Inflammatory macrophage (primary cell): ENCODE measurements around the gene RAB9A.
"Not testable (repeated sequence)": the region's sequence is repeated elsewhere in the genome, so short reads cannot be mapped to it uniquely, and the experiment has no call there.

Experiments used
- DNase-seq, 2 donors: peaks; one replicate each; pipeline ENCODE4 v3.0.0-alpha.2; 2020 to 2022

RAB9A gene

DNA sequence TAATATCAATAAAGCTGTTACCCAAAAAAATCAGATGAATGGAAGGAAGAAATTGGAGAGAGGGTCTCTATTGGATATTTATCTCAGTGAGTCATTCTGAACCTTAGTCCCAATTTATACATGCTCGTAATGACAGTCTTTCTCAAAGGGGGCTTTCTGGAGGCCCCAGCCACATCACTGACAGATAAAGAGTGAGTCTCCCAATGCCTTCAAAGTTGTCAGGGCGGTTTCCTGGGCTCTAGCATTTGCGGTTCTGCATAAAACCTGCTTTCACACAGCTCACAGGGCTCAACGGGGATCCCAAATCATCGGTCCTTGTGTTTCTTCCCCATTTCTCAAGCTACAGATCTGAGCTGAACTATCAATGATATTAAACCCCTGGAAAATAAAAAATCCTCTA, 18.7 kb upstream of the RAB9A start:
- no peak for DNase-seq

DNA sequence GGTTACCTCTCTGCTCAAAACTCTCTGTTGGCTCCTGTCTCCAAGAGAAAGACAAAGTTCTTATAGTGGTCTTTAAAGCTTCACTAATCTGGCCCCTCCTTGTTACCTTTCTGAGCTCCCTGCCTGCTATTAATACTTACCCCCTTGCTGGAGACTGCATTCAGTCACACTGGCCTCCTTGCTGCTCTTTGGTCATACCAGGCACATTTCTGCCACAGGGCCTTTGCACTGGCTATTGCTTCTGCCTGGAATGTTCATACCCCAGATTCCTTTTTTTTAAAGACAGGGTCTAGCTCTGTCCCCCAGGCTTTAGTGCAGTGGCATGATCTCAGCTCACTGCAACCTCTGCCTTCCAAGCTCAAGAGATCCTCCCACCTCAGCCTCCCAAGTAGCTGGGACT, 15.9 kb upstream of the RAB9A start:
- DNase-seq: no peak

DNA sequence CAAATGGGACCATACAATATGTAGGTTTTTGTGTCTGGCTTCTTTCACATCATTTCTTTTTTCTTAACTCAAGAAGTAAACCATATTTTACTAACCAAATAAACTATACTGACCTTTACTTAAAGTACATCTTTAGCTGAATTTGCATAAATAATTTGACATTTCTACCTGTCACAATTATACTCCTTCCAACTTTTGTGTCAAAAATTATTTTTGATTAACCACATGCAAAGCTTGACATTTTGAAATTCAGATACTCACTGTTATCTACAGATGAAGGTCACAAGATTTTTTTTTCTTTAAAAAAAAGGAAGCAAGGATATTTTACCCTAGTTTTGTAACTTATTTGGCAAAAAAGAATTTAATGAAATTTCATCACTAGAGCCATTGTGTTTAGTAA, 12.0 kb upstream of the RAB9A start:
- DNase-seq: no peak

DNA sequence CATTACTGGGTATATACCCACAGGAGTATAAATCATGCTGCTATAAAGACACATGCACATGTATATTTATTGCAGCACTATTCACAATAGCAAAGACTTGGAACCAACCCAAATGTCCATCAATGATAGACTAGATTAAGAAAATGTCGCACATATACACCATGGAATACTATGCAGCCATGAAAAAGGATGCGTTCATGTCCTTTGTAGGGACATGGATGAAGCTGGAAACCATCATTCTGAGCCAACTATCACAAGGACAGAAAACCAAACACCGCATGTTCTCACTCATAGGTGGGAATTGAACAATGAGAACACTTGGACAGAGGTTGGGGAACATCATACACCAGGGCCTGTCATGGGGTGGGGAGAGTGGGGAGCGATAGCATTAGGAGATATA, 9.2 kb upstream of the RAB9A start:
- not testable (repeated sequence) for DNase-seq

DNA sequence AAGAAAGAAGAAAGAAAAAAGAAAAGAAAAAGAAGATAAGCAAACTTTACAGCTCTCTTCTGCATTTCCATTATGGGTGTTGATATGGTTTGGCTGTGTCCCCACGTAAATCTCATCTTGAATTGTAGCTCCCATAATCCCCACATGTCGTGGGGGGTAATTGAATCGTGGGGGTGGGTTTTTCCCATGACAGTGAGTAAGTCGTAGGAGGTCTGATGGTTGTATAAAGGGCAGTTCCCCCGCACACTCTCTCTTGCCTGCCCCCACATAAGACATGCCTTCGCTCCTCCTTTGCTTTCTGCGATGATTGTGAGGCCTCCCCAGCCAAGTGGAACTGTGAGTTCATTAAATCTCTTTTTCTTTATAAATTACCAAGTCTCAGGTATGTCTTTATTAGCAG, 7.3 kb upstream of the RAB9A start:
- DNase-seq: no peak

DNA sequence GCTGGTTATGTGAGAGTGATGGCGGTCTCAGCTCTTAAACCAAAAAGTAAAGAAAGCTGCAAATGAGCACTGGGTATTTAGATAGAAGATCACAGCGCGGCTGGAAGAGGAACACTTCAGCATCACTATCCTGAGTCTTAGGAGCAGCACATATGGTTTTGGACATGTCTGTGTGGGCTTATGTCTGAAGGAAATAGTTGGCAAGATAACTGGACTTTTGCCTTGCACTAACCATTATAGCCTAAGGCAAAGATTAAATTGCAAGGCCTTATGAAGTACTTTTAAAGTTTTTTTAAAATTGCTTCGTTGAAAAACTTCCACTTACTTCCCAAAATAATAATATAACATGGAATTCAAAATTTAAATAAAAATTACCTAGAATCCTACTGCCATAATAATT, 4.6 kb upstream of the RAB9A start:
- no peak for DNase-seq

DNA sequence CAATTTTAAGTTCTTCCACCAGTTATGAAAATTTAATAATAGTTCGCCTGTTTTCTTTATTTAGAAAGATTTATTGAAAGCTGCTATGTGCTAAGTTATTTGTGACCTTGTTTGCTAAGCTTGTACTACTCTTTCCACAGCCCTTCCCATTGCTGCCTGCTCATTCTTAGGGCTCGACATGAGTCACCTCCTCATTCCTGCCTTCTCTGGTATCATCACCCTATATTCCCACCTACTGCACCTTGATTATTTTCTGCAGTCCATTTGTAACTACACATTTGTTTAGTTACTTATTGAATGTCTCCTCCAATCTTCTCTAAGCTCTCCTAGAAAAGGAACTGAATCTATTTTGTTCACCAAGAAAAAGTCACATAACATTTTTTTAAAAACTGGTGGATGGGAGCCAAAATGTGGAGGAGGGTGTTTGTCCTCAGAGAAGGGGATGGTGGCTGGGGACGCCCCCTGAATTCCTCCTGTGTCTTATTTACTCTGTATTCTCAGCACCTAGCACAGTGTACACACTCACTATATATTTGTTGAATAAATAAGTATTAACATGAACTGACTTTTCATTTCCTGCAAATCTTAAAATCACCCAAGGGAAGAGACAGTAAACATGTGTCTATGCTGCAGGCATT, 3.7 kb upstream of the RAB9A start:
- no peak for DNase-seq

DNA sequence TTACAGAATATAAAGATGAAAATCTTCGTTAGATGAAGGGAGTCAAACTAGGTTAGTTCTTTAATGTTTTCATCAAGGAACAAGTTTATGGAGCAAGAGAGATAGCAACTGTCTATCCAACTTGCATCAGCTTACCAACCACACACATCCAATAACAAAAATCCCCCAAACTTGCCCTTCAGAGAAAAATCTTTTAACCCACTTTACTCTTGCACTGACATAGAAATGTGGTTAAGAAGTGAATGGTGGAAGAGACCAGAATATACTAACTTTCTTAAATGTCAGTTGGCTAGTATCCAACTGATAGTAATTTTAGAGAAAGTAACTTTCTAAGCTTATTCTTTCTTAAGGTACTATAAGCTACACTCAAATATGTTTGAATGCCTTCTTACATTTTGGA, 1.7 kb upstream of the RAB9A start:
- no peak for DNase-seq

DNA sequence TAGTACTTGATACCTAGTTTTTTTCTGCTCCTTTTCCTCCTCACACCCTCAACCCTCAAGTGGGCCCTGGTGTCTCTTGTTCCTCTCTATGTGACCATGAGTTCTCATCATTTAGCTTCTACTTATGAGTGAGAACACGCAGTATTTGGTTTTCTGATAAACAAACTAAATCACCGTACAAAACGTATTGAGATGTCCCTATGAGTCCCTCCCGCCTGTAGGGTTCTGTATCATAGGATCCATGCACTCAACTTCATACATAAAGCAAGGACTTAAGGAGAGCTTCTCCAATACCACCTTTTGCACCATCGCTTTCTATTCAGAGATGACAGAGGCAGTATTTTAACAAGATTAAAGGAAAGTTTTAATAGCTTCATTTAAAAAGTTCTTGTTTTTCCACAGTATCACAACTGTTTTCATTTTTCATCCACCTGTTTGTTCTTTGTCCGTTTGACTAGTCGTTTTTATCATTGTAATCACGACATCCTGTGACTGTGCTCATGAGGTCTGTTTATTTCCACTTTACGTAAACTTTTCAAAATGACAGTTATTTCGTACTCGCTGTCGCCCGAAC, 457 bp upstream of the RAB9A start:
- DNase-seq: no peak

DNA sequence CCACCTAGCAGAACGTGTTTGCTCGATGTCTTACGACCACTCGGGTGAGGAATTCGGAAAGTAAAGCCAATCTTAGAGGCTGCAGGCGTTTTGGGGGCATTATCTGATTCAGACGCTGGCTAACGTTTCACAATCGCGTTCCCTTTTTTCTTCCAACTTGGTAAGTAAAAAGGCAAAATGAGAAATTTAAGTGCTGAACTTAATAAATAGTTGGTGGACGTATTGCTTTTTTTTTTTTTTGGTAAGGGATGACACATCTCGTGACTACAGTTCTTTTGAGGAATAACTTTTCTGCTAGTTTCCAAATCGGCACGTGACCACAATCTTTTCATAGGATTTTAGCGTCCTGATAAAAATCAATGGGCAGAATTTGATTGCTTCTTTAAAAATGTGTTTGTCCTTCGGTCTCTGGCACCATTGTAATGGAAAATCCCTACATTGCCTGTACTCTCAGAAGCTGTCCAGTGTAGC, 848 bp downstream of the RAB9A start:
- no peak for DNase-seq

DNA sequence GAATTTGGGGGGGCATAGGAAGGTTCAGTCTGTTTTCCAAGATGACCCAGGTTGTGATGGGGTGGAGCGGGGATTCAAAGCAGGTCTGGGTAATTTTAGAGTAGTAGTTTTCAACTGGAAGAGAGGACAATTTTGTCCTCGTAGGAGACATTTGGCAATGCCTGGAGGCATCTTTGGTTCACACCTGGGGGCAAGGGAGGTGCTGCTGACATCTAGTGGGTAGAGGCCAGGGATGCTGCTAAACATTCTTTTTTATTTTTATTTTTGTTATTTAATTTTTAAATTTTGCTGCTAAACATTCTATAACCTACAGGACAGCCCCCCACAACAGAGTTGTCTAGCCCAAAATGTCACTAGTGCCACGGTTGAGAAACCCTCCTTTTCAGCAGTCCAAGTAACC, 1.9 kb downstream of the RAB9A start:
- DNase-seq: no peak

DNA sequence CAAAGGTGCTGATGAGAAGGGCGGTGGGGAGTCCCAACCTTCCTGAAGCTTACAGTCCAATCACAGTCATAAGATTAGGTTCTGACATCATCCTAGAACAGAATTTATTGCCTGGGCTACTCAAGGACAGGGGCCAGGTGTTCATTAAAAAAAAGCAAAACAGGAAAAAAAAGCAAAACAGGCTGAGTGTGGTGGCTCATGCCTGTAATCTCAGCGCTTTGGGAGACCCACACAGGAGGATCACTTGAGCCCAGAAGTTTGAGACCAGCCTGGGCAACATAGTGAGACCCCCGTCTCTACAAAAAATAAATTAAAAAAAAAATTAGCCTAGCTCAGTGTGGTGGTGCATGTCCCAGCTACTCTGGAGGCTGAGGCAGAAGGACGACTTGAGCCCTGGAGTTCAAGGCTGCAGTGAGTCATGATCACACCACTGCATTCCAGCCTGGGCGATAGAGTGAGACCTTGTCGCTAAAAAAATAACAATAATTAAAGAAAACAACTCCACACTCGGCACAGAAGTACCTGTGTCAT, 3.0 kb downstream of the RAB9A start:
- no peak for DNase-seq

DNA sequence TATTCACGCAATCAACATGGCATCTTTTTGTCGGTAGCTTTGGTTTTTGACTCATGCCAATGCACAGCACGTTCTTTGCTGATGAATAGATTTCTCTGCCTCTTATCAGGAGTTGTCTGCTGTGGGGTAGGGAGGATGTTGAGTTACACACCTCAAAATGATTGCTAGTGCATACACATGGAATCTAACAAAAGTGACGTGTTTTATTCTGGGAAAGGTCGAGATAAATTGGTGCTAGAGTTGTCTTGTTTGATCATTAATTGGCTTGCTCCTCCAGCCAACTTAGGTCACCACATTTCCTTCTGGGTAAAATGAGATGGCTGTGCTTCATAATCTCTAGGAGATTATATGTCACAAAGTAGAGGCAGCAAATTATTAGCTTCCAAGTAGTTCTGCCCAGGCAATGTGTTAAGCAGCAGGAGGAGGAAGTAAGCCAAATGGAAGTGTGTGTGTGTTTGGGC, 3.9 kb downstream of the RAB9A start:
- DNase-seq: no peak

DNA sequence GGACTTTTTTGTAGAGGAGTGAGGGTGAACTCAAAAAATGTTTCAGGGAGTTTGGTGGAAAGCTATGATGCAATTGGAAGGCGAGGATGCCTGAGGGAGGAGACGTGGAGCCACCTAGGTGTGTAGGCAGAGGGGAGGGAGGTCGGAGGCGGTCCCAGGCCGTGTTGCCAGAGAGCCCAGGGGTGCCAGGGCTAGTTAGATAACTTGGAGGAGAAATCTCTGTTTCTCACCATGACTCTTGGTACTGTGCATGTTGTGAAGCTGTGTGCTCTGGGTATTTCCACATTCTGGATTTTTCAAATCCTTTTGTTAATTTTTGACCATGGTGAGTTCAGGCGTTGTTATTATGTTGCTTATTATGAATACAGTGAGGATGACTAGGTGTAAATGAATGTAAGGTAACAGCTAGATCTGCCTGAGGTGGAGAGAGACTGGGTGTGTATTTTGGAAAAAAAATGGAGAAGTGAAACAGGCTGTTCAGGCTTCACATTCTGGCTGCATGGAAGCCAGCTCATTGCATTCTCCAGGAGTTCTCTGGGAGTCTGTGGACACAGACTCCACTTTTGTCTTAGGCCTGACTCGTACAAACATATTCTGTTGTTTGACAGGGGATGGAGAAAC, 4.5 kb downstream of the RAB9A start:
- DNase-seq: no peak

DNA sequence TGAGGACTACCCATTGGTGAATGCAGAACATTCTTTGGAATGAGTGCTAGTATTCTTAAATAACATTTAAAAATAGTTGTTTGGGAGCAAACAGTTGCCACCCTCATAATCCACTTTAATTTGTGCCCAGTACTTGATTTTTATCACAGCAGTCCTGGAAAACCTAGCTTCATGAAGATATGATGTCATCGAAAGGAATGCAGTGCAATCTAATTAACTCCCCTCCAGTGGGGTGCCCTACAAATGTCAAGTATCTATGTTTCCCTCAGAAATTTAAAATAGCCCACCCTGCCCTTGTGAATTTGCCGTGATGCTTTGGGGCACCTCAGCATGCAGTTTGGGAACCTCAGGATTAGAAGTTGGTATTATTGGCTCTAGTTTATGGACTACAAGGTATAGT, 5.4 kb downstream of the RAB9A start:
- DNase-seq: no peak

DNA sequence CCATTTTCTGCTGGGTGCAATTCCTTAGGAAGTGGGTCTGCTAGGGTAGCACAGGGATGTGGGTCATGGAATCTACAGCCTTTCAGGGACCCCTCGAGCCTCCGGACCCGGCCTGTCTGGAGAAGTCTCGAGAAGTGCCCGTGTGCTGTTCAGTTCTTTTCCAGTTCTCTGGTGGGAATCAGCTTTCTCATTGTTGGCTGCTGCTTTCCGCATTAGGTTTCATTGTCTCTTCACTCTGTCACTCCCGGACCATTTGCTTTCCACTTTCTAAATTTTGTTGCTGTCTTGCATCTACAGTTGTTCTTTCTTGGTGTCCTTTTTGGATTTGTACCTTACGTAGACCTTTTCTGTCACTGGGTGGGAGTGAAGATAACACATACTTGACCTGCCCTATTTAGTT, 6.1 kb downstream of the RAB9A start:
- DNase-seq: no peak

DNA sequence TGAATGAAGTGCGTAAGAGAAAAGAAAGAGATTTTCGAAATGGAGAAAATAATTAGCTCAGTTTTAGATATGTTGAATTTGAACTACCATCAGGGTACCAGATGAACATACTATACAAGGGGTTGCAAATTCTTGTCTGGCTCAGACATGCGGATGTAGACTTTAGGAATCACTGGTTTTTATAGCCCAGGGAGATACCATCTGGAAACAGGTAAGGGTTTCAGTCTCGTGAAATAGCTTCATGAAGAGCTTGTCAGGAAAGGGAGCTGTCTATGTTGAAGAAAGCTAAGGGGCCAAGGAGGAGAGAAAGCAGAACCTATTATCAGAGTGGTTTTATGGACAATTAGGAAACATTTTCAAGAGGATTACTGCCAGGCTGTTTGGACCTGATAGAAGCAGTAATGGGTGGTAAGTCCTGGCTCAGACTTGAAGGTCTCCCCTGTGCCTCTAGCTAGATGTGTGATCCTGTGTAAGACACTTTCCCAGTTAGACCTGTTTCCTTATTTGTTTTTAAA, 6.7 kb downstream of the RAB9A start:
- no peak for DNase-seq

DNA sequence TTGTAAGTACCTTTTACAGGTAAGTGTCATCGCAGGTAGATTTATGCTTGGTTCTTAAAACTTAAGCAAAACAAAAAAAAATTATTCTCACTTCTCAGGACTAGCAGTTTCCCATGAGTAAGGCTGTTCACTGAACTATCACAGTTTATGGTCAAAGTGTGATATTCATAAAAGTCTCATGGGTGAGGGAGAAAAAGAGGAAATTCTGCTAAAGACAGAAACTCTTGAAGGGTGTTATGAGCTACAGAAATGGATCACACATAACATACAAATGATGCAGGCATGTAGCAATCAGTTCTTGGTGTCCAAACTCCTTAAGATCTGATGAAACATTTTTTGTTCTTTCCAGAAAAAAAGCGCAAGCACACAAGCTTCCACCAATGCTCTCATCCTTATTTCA, 8.5 kb downstream of the RAB9A start:
- peak; percentile 58 to 84 for DNase-seq

DNA sequence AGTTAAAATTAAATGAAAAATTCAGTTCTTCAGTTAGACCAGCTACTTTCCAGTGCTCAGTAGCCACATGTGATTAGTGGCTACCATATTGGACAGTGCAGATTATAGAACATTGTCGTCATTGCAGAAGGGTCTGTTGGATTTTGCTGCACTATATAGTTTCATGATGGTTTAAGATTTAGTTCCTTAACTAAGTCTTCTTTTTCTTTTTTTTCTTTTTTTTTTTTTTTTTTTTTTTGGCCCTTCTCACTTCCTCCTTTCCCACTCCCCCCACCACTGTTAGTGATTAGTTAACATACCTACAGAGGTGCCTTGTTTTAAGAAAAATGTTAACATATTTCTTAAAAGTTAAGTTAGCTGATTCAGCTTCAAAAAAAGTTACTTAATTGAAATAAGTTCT, 9.0 kb downstream of the RAB9A start:
- no peak for DNase-seq

DNA sequence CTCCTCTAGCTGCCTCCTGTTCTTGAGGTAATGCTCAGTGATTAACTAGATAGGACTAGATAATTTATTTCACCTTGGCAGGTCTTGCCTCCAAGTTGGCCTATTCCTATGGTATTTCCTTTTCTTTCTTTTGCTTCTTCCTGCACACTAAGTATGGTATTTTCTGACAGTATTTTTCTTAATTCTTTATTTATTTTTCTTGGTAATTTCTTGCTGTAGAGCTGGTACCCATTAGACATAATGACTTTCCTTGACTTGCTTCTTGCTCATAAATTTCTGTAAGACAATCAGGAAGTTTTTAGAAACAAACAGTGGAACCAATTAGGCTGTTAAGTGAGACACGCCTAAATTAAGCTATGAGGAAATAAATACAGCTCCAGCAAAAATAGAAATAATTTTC, 9.5 kb downstream of the RAB9A start:
- no peak for DNase-seq

DNA sequence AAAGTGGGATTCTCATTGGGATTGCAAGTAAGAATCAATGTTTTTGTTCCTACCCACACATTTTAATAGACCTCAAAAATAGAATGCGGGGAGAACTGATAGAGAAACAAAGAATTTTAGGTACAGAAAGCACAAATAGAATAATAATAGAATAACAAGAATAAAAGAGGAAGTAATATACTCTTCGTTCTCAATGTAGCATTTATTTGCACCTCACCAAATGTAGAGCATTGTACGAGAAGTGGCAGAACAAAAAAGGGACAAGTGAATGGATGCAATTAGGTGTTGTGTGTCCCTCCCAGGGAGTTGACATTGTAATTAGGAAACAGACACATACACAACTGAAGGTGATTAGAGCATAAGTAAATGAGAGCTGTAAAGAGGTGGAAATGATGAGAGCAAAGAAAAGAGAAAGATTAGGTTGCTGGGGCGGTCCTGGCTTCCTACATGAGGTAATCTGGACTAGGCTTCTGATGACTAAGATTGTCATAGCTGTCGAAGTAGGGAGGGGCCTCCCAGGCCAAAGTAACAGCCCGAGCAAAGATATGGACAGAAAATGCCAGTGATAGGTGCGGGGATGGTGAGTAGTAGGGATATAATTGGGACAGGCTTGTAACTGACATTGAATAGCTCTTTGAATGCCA, 10.4 kb downstream of the RAB9A start:
- DNase-seq: no peak

DNA sequence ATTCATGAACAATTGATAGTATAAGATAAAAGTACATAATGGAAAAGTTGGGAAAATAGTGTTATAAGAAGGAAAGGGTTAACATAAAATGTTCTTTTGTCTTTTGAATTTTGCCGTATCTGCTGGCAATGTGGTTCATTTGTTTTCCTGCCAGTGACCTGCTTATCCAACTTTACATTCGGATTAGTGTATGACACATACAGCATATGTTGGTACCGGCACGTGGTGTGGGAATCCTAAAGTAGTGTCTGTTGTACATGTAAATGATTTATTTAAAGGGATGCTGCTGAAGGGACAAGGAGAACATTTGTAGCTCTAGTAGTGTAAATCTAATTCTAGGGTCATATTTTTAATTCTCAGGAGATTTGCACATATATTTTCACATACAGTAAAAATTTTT, 11.5 kb downstream of the RAB9A start:
- DNase-seq: no peak

DNA sequence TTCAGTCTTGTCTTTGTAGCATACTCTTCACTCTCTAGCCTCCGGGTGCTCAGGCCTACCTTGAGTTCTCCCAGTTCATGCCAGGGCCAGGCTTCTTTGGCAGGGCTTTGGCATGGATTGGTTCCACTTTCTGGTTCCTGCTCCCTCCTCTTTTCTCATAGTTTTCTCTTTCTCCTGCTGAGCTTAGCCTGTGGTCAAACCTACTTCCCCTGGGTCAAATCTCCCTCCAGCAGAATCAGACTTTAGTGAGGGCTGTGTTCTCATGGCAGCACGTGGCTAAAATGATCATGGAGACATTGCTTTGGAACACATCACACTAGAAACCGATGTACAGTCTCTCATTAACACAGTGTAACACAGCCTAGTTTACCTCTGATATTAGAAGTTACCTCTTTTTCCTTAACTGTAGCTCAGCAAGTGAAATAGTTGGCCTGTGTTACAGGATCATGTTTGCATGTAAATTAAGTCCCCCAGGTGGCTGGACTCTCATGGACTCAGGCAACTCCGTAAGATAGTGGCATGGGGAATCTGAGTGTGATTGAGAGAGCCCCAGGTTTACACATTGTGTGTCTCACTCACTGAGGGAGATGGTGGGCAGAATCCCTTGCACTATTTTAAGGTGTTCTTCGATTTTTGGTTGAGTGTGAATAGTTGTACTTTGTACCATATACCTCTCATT, 13.3 kb downstream of the RAB9A start:
- DNase-seq: no peak
